HEK293 (cell line): Measurements from ENCODE around the gene GGTA1.

Source experiments
- CTCF ChIA-PET: fragments of 350-600 bp; formaldehyde crosslinking; extraction: SDS; loops from one replicate; lab custom pipeline; 2021; ENCODE audit warnings: antibody characterized with exemption; lab: Yijun Ruan, JAX
- POLR2A ChIA-PET: fragments of 300-600 bp; formaldehyde crosslinking; extraction: SDS; loops from one replicate; lab custom pipeline; 2020; ENCODE audit warnings: antibody characterized with exemption, inconsistent platforms; lab: Yijun Ruan, JAX
- H3K27ac ChIP-seq: fragments of 200-500 bp; sonication (Bioruptor generic); 2 replicates; pipeline ENCODE4 v1.5.1; 2014; ENCODE audit warnings: low read depth, low read length, control low read depth, inconsistent platforms; ENCODE audit errors: extremely low read depth
- H3K36me3 ChIP-seq, 2 experiments: fragments of 200-500 bp in 1 of 2; sonication (Bioruptor generic) in 1 of 2; 1 replicate in 1 of 2; 2 replicates in 1 of 2; pipeline ENCODE4 v1.5.1; 2014 to 2017; ENCODE audit warnings: inconsistent platforms in 2 of 2, low read length in 2 of 2; ENCODE audit not compliant: control insufficient read depth in 2 of 2, insufficient read depth in 1 of 2
- H3K4me1 ChIP-seq: fragments of 200-500 bp; sonication (Bioruptor generic); 2 replicates; pipeline ENCODE4 v1.5.1; 2014; ENCODE audit warnings: mild to moderate bottlenecking, low read length, inconsistent platforms; ENCODE audit not compliant: control insufficient read depth, insufficient read depth
- H3K4me3 ChIP-seq: 2 replicates; pipeline ENCODE4 v1.5.1; 2011; ENCODE audit warnings: low read depth, mild to moderate bottlenecking, control low read depth, low read length, moderate library complexity
- H3K9me3 ChIP-seq: fragments of 200-500 bp; sonication (Bioruptor generic); 2 replicates; pipeline ENCODE4 v1.5.1; 2014; ENCODE audit warnings: low read depth, low read length, inconsistent platforms; ENCODE audit not compliant: control insufficient read depth, insufficient read depth
- FEZF1 ChIP-seq: fragments of 450-650 bp; formaldehyde crosslinking; IDR thresholded peaks from 2 replicates; pipeline ENCODE4 v1.5.1; 2016; ENCODE audit warnings: missing biosample characterization, missing genetic modification characterization
- HOXC10 ChIP-seq: sonication (generic); formaldehyde crosslinking; IDR thresholded peaks from 2 replicates; pipeline ENCODE4 v1.8.1; 2023; ENCODE audit warnings: mild to moderate bottlenecking, missing genetic modification reagents
- HOXD13 ChIP-seq: sonication (generic); formaldehyde crosslinking; IDR thresholded peaks from 2 replicates; pipeline ENCODE4 v1.8.0; 2022; ENCODE audit warnings: missing genetic modification reagents, borderline replicate concordance
- KLF7 ChIP-seq: fragments of 450-650 bp; formaldehyde crosslinking; IDR thresholded peaks from 2 replicates; pipeline ENCODE4 v1.5.1; 2016; ENCODE audit warnings: missing biosample characterization, missing genetic modification characterization, borderline replicate concordance
- OSR2 ChIP-seq: fragments of 450-650 bp; formaldehyde crosslinking; IDR thresholded peaks from 2 replicates; pipeline ENCODE4 v1.5.1; 2016; ENCODE audit warnings: missing biosample characterization, missing genetic modification characterization
- YY1 ChIP-seq: fragments of 450-650 bp; formaldehyde crosslinking; IDR thresholded peaks from 2 replicates; pipeline ENCODE4 v1.5.1; 2018; ENCODE audit warnings: missing biosample characterization, missing genetic modification characterization
- ZBTB17 ChIP-seq: fragments of 450-650 bp; formaldehyde crosslinking; IDR thresholded peaks from 2 replicates; pipeline ENCODE4 v1.5.1; 2016; ENCODE audit warnings: missing biosample characterization, missing genetic modification characterization
- ZBTB26 ChIP-seq: fragments of 450-650 bp; formaldehyde crosslinking; optimal IDR thresholded peaks from 2 replicates; pipeline ENCODE3; 2016; ENCODE audit warnings: missing biosample characterization, mild to moderate bottlenecking, missing genetic modification characterization
- ZFP69B ChIP-seq: fragments of 450-650 bp; formaldehyde crosslinking; IDR thresholded peaks from 2 replicates; pipeline ENCODE4 v1.5.1; 2016; ENCODE audit warnings: missing biosample characterization, missing genetic modification characterization
- ZNF2 ChIP-seq: fragments of 450-650 bp; formaldehyde crosslinking; IDR thresholded peaks from 2 replicates; pipeline ENCODE4 v1.5.1; 2016; ENCODE audit warnings: missing biosample characterization, missing genetic modification characterization
- ZNF223 ChIP-seq: fragments of 450-650 bp; formaldehyde crosslinking; IDR thresholded peaks from 2 replicates; pipeline ENCODE4 v1.5.1; 2016; ENCODE audit warnings: missing biosample characterization, missing genetic modification characterization
- ZNF248 ChIP-seq: fragments of 450-650 bp; formaldehyde crosslinking; IDR thresholded peaks from 2 replicates; pipeline ENCODE4 v1.5.1; 2017; ENCODE audit warnings: missing biosample characterization, missing genetic modification characterization
- ZNF26 ChIP-seq: fragments of 450-650 bp; formaldehyde crosslinking; IDR thresholded peaks from 2 replicates; pipeline ENCODE4 v1.5.1; 2016; ENCODE audit warnings: missing biosample characterization, missing genetic modification characterization
- ZNF274 ChIP-seq, 2 experiments: fragments of 200-500 bp in 1 of 2; fragments of 450-650 bp in 1 of 2; sonication (Bioruptor generic) in 1 of 2; formaldehyde crosslinking in 1 of 2; IDR thresholded peaks; 2 replicates each; pipeline versions ENCODE4 v1.5.1 to v1.6.1; 2014 to 2016; ENCODE audit warnings: borderline replicate concordance in 1 of 2, inconsistent platforms in 1 of 2, low read length in 1 of 2, missing biosample characterization in 1 of 2, missing genetic modification characterization in 1 of 2
- ZNF341 ChIP-seq: fragments of 450-650 bp; formaldehyde crosslinking; IDR thresholded peaks from 2 replicates; pipeline ENCODE4; 2016; ENCODE audit warnings: low read depth, missing biosample characterization, missing genetic modification characterization
- ZNF350 ChIP-seq: fragments of 450-650 bp; formaldehyde crosslinking; IDR thresholded peaks from 2 replicates; pipeline ENCODE4 v1.5.0; 2017; ENCODE audit warnings: missing biosample characterization, mild to moderate bottlenecking, missing genetic modification characterization
- ZNF391 ChIP-seq: fragments of 450-650 bp; formaldehyde crosslinking; IDR thresholded peaks from 2 replicates; pipeline ENCODE4 v1.5.1; 2016; ENCODE audit warnings: low read depth, missing biosample characterization, missing genetic modification characterization, borderline replicate concordance
- ZNF510 ChIP-seq: fragments of 450-650 bp; formaldehyde crosslinking; IDR thresholded peaks from 2 replicates; pipeline ENCODE4 v1.5.1; 2018; ENCODE audit warnings: mild to moderate bottlenecking, missing genetic modification characterization, missing biosample characterization; ENCODE audit not compliant: insufficient replicate concordance
- ZNF548 ChIP-seq: fragments of 450-650 bp; formaldehyde crosslinking; IDR thresholded peaks from 2 replicates; pipeline ENCODE4 v1.5.1; 2016; ENCODE audit warnings: missing biosample characterization, missing genetic modification characterization
- ZNF692 ChIP-seq: fragments of 450-650 bp; formaldehyde crosslinking; IDR thresholded peaks from 2 replicates; pipeline ENCODE4 v1.5.1; 2016; ENCODE audit warnings: missing biosample characterization, missing genetic modification characterization
- ZNF785 ChIP-seq: fragments of 450-650 bp; formaldehyde crosslinking; IDR thresholded peaks from 2 replicates; pipeline ENCODE4 v1.5.1; 2016; ENCODE audit warnings: missing biosample characterization, missing genetic modification characterization
- ZNF792 ChIP-seq: fragments of 450-650 bp; formaldehyde crosslinking; IDR thresholded peaks from 2 replicates; pipeline ENCODE4 v1.5.1; 2016; ENCODE audit warnings: missing biosample characterization, missing genetic modification characterization
- ZXDB ChIP-seq: fragments of 450-650 bp; formaldehyde crosslinking; IDR thresholded peaks from 2 replicates; pipeline ENCODE4 v1.5.1; 2016; ENCODE audit warnings: missing biosample characterization, missing genetic modification characterization
- TF ChIP-seq, protein P1 (sequence below): fragments of 450-650 bp; formaldehyde crosslinking; IDR thresholded peaks from 2 replicates; pipeline ENCODE4 v1.5.1; 2016; ENCODE audit warnings: missing biosample characterization, missing genetic modification characterization, borderline replicate concordance
- TF ChIP-seq, protein P2 (sequence below): fragments of 450-650 bp; formaldehyde crosslinking; IDR thresholded peaks from 2 replicates; pipeline ENCODE4 v1.5.1; 2017; ENCODE audit warnings: missing biosample characterization, mild to moderate bottlenecking, missing genetic modification characterization, moderate library complexity

Gene GGTA1

GRCh38 chr9:121443981-121444380 lies 55.7 kb downstream of the GGTA1 start:
- ChIA-PET CTCF (interaction anchor here (0.6 to 1.3 kb wide), 3 partner anchors 19 to 369 kb away, joined by 3 to 7 read pairs (median 4); no protein-coding TSS in a partner anchor), POLR2A (no interaction called here)
- Histone ChIP-seq H3K4me1 (no peaks in the 10 kb centered on the region), H3K36me3 (no peaks in the 10 kb centered on the region), H3K27ac (no peak overlapping the region), H3K4me3 (no peak overlapping the region), H3K9me3 (no peaks in the 10 kb centered on the region)
- TF ChIP-seq FEZF1 (tag by site-specific recombination): no peak
- no peak for TF ChIP-seq ZNF350 (tag by site-specific recombination)
- TF ChIP-seq ZBTB26 (tag by site-specific recombination): no peak
- TF ChIP-seq YY1 (tag by site-specific recombination): no peak
- no peak for TF ChIP-seq ZNF223 (tag by site-specific recombination)
- TF ChIP-seq ZBTB17: no peak
- TF ChIP-seq ZXDB: no peak
- TF ChIP-seq ZNF391 (tag by site-specific recombination): no peak
- TF ChIP-seq ZNF341 (tag by site-specific recombination): no peak
- no peak for TF ChIP-seq ZNF510 (tag by site-specific recombination)
- TF ChIP-seq, protein P1, sequence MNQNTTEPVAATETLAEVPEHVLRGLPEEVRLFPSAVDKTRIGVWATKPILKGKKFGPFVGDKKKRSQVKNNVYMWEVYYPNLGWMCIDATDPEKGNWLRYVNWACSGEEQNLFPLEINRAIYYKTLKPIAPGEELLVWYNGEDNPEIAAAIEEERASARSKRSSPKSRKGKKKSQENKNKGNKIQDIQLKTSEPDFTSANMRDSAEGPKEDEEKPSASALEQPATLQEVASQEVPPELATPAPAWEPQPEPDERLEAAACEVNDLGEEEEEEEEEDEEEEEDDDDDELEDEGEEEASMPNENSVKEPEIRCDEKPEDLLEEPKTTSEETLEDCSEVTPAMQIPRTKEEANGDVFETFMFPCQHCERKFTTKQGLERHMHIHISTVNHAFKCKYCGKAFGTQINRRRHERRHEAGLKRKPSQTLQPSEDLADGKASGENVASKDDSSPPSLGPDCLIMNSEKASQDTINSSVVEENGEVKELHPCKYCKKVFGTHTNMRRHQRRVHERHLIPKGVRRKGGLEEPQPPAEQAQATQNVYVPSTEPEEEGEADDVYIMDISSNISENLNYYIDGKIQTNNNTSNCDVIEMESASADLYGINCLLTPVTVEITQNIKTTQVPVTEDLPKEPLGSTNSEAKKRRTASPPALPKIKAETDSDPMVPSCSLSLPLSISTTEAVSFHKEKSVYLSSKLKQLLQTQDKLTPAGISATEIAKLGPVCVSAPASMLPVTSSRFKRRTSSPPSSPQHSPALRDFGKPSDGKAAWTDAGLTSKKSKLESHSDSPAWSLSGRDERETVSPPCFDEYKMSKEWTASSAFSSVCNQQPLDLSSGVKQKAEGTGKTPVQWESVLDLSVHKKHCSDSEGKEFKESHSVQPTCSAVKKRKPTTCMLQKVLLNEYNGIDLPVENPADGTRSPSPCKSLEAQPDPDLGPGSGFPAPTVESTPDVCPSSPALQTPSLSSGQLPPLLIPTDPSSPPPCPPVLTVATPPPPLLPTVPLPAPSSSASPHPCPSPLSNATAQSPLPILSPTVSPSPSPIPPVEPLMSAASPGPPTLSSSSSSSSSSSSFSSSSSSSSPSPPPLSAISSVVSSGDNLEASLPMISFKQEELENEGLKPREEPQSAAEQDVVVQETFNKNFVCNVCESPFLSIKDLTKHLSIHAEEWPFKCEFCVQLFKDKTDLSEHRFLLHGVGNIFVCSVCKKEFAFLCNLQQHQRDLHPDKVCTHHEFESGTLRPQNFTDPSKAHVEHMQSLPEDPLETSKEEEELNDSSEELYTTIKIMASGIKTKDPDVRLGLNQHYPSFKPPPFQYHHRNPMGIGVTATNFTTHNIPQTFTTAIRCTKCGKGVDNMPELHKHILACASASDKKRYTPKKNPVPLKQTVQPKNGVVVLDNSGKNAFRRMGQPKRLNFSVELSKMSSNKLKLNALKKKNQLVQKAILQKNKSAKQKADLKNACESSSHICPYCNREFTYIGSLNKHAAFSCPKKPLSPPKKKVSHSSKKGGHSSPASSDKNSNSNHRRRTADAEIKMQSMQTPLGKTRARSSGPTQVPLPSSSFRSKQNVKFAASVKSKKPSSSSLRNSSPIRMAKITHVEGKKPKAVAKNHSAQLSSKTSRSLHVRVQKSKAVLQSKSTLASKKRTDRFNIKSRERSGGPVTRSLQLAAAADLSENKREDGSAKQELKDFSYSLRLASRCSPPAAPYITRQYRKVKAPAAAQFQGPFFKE (tag by site-specific recombination): no peak
- TF ChIP-seq ZNF692 (tag by site-specific recombination): no peak
- TF ChIP-seq KLF7 (tag by site-specific recombination): no peak

DNA sequence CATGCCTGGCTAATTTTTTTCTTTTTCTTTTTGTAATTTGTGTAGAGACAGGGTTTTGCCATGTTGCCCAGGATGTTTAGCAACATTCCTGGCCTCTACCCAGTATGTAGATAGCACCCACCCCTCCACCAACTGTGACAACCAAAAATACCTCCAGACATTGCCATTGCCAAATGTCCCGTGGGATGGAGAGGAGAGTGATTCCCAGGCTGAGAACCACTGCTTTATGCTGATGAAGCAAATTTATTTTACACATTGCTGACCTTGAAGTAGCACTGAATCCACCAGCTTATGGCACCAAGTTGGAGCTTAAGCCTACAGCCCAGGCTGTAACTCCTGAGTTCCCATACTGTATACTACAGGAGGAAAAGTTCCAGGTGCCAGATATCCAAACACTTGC lies 58.5 kb downstream of the GGTA1 start:
- no peaks in the 10 kb centered on the region for H3K36me3 ChIP-seq
- H3K4me1 ChIP-seq: no peaks in the 10 kb centered on the region
- no peaks in the 10 kb centered on the region for H3K9me3 ChIP-seq
- no peak overlapping the region for H3K4me3 ChIP-seq
- ChIA-PET POLR2A (no interaction called here), CTCF (interaction anchor here (0.7 to 2.4 kb wide), 3 partner anchors 21 to 821 kb away, joined by 3 to 9 read pairs (median 4); partner anchors contain the start of gene GGTA1)
- H3K27ac ChIP-seq: no peak overlapping the region
- TF ChIP-seq OSR2 (tag by site-specific recombination) (no peak), ZNF792 (tag by site-specific recombination) (no peak), ZNF26 (tag by site-specific recombination) (no peak), HOXD13 (no peak), ZNF274 (IDR thresholded peaks at IDR 0.05; ENCODE audit: low read length) (no peak), ZNF274 (tag by site-specific recombination; IDR thresholded peaks at IDR 0.05; ENCODE audit: borderline replicate concordance) (no peak), ZNF2 (no peak), ZNF785 (tag by site-specific recombination) (no peak), ZFP69B (tag by site-specific recombination) (no peak), ZNF548 (tag by site-specific recombination) (no peak), ZNF248 (tag by site-specific recombination) (no peak), HOXC10 (CRISPR knock-in tag) (no peak)
- TF ChIP-seq, protein P2, sequence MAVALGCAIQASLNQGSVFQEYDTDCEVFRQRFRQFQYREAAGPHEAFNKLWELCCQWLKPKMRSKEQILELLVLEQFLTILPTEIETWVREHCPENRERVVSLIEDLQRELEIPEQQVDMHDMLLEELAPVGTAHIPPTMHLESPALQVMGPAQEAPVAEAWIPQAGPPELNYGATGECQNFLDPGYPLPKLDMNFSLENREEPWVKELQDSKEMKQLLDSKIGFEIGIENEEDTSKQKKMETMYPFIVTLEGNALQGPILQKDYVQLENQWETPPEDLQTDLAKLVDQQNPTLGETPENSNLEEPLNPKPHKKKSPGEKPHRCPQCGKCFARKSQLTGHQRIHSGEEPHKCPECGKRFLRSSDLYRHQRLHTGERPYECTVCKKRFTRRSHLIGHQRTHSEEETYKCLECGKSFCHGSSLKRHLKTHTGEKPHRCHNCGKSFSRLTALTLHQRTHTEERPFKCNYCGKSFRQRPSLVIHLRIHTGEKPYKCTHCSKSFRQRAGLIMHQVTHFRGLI (tag by site-specific recombination): no peak
